Lower lobe of right lung (tissue), 2 donors: ENCODE results near the gene SRGAP1. TPM values are rescaled to one million over a fixed set of nuclear protein-coding genes. Genes with fewer than 3 reads are reported as not detected.
"Not testable (repeated sequence)": the region's sequence is repeated elsewhere in the genome, so short reads cannot be mapped to it uniquely, and the experiment has no call there.

ENCODE experiments used
- ATAC-seq, 2 donors: fragments of 200-7000 bp; cut with Tn5 transposase; one replicate each; pipeline ENCODE4 v1.9.1; 2020 to 2022; ENCODE audit warnings: mild to moderate bottlenecking in 2 of 2, moderate library complexity in 2 of 2
- DNase-seq: peaks from one replicate; pipeline ENCODE4 v3.0.0-alpha.2; 2020
- H3K27ac ChIP-seq: fragments of 200-600 bp; one replicate; pipeline ENCODE4 v1.8.0; 2022
- H3K27me3 ChIP-seq: fragments of 200-600 bp; one replicate; pipeline ENCODE4 v1.8.0; 2022; ENCODE audit warnings: low read depth
- H3K36me3 ChIP-seq: fragments of 200-600 bp; one replicate; pipeline ENCODE4 v1.8.0; 2022; ENCODE audit warnings: mild to moderate bottlenecking
- H3K4me1 ChIP-seq: fragments of 200-600 bp; one replicate; pipeline ENCODE4 v1.8.0; 2022
- H3K4me3 ChIP-seq: fragments of 200-600 bp; one replicate; pipeline ENCODE4 v1.8.0; 2022; ENCODE audit warnings: mild to moderate bottlenecking
- H3K9me3 ChIP-seq: fragments of 200-600 bp; one replicate; pipeline ENCODE4 v1.8.0; 2022
- CTCF ChIP-seq: fragments of 200-600 bp; IDR thresholded peaks from one replicate; pipeline ENCODE4 v1.8.0; 2022; ENCODE audit warnings: antibody characterized with exemption, mild to moderate bottlenecking
- intact Hi-C: fragments of 100-400 bp; cut with DNase I; formaldehyde crosslinking; loops from one replicate; pipeline ENCODE4 v1.11.0; 2022
- total RNA-seq: library from RNA; stranded (reverse); fragmentation: NEBNext Ultra II Directional; extraction: Animal tissue kit (Norgen Biotek cat#: 25700); gene quantifications from one replicate; pipeline ENCODE4 v1.2.1, GENCODE V29; 2021
- donor health status: DM: no; HTN: yes; CAD: no; lungs with severe emphysema.

The SRGAP1 gene
- total RNA-seq, 1 donor from 2014 or later = 6.7 TPM

- no peak for TF ChIP-seq CTCF
- H3K36me3 ChIP-seq = peaks cover 8% of the 10 kb centered on the region
- DNase-seq (no peak), ATAC-seq (no peak)
- no peaks in the 10 kb centered on the region for H3K27me3 ChIP-seq
- no peak overlapping the region for H3K4me3 ChIP-seq
- intact Hi-C loops = no loop called here
- no peak overlapping the region for H3K27ac ChIP-seq
- no peaks in the 10 kb centered on the region for H3K9me3 ChIP-seq
- H3K4me1 ChIP-seq = no peaks in the 10 kb centered on the region
Observed at GRCh38 chr12:64127811-64128210, 283.3 kb downstream of the SRGAP1 start.

GRCh38 chr12:64128366-64128765 lies 283.9 kb downstream of the SRGAP1 start:
- H3K9me3 ChIP-seq = peaks cover 5% of the 10 kb centered on the region
- H3K27me3 ChIP-seq = no peaks in the 10 kb centered on the region
- DNase-seq (no peak), ATAC-seq (no peak)
- TF ChIP-seq CTCF = no peak
- no peak overlapping the region for H3K27ac ChIP-seq
- intact Hi-C loops = no loop called here
- peaks cover 8% of the 10 kb centered on the region for H3K36me3 ChIP-seq
- no peak overlapping the region for H3K4me3 ChIP-seq
- H3K4me1 ChIP-seq = no peaks in the 10 kb centered on the region

- H3K4me1 ChIP-seq, H3K4me3 ChIP-seq, DNase-seq, H3K36me3 ChIP-seq, ATAC-seq, H3K27ac ChIP-seq, H3K27me3 ChIP-seq, intact Hi-C loops: not testable (repeated sequence)
- peaks cover 12% of the 10 kb centered on the region for H3K9me3 ChIP-seq
Observed at GRCh38 chr12:64130476-64130875, 286.0 kb downstream of the SRGAP1 start.

- H3K27me3 ChIP-seq, intact Hi-C loops, ATAC-seq, DNase-seq, H3K36me3 ChIP-seq, H3K4me1 ChIP-seq, H3K4me3 ChIP-seq, H3K27ac ChIP-seq: not testable (repeated sequence)
- H3K9me3 ChIP-seq = peaks cover 12% of the 10 kb centered on the region
Observed at GRCh38 chr12:64131456-64131855, 287.0 kb downstream of the SRGAP1 start.

GRCh38 chr12:64132672-64133071 lies 288.2 kb downstream of the SRGAP1 start:
- DNase-seq, intact Hi-C loops, ATAC-seq: not testable (repeated sequence)

GRCh38 chr12:64137117-64137516 lies 292.6 kb downstream of the SRGAP1 start:
- ATAC-seq (no peak), DNase-seq (no peak)
- H3K27me3 ChIP-seq = no peaks in the 10 kb centered on the region
- intact Hi-C loops = no loop called here
- H3K27ac ChIP-seq = no peak overlapping the region
- H3K9me3 ChIP-seq = peaks cover 12% of the 10 kb centered on the region
- TF ChIP-seq CTCF = no peak
- no peaks in the 10 kb centered on the region for H3K4me1 ChIP-seq
- H3K4me3 ChIP-seq = no peak overlapping the region
- peaks cover 2% of the 10 kb centered on the region for H3K36me3 ChIP-seq

More at GRCh38 chr12:64132672-64133071, 288.2 kb downstream of the SRGAP1 start:
- peaks cover 12% of the 10 kb centered on the region for H3K9me3 ChIP-seq
- not testable (repeated sequence) for H3K4me1 ChIP-seq, H3K4me3 ChIP-seq, H3K27ac ChIP-seq, H3K36me3 ChIP-seq, H3K27me3 ChIP-seq

GRCh38 chr12:64139021-64139420 lies 294.5 kb downstream of the SRGAP1 start:
- no peaks in the 10 kb centered on the region for H3K4me1 ChIP-seq
- no peak for TF ChIP-seq CTCF
- intact Hi-C loops = no loop called here
- no peaks in the 10 kb centered on the region for H3K27me3 ChIP-seq
- DNase-seq (no peak), ATAC-seq (no peak)
- H3K27ac ChIP-seq = no peak overlapping the region
- peaks cover under 1% of the 10 kb centered on the region for H3K9me3 ChIP-seq
- peaks cover 17% of the 10 kb centered on the region for H3K36me3 ChIP-seq
- no peak overlapping the region for H3K4me3 ChIP-seq
